NCI-H345 treated with DMSO at 0.1 percent for 48 hours (cell line): ENCODE results near the gene ARHGAP18.

Experiments used
- DNase-seq: peaks from one replicate; lab custom pipeline; 2025; ENCODE audit not compliant: unreplicated experiment; lab: John Stamatoyannopoulos, UW

ARHGAP18 gene

GRCh38 chr6:129617986-129618385 is 92.0 kb downstream of the ARHGAP18 start:
- DNase-seq, result no peak

- no peak for DNase-seq
Measured at GRCh38 chr6:129615496-129615895, 94.5 kb downstream of the ARHGAP18 start.

GRCh38 chr6:129615020-129615419 is 95.0 kb downstream of the ARHGAP18 start:
- DNase-seq, result no peak

- DNase-seq, result no peak
Measured at GRCh38 chr6:129614464-129614863, 95.5 kb downstream of the ARHGAP18 start.

- DNase-seq, result no peak
Measured at GRCh38 chr6:129612440-129612839, 97.5 kb downstream of the ARHGAP18 start.

- DNase-seq, result no peak
Measured at GRCh38 chr6:129609635-129610034, 100.3 kb downstream of the ARHGAP18 start.

- DNase-seq, result no peak
Measured at GRCh38 chr6:129608886-129609537, 101.0 kb downstream of the ARHGAP18 start.

- no peak for DNase-seq
Measured at GRCh38 chr6:129607581-129608186, 102.3 kb downstream of the ARHGAP18 start.

- DNase-seq, result no peak
Measured at GRCh38 chr6:129606664-129607063, 103.3 kb downstream of the ARHGAP18 start.

GRCh38 chr6:129605967-129606366 is 104.0 kb downstream of the ARHGAP18 start:
- DNase-seq, result no peak

- DNase-seq, result no peak
Measured at GRCh38 chr6:129605095-129605494, 104.9 kb downstream of the ARHGAP18 start.

GRCh38 chr6:129604321-129604720 is 105.7 kb downstream of the ARHGAP18 start:
- DNase-seq, result no peak

GRCh38 chr6:129603741-129604140 is 106.2 kb downstream of the ARHGAP18 start:
- DNase-seq, result no peak

GRCh38 chr6:129601323-129601722 is 108.7 kb downstream of the ARHGAP18 start:
- no peak for DNase-seq

GRCh38 chr6:129599467-129599866 is 110.5 kb downstream of the ARHGAP18 start:
- DNase-seq, result no peak

GRCh38 chr6:129598244-129599187 is 111.5 kb downstream of the ARHGAP18 start:
- DNase-seq, result peak; percentile 64

GRCh38 chr6:129597023-129597713 is 112.8 kb downstream of the ARHGAP18 start:
- no peak for DNase-seq

GRCh38 chr6:129596522-129596921 is 113.5 kb downstream of the ARHGAP18 start:
- no peak for DNase-seq

- DNase-seq, result no peak
Measured at GRCh38 chr6:129593233-129593564, 116.8 kb downstream of the ARHGAP18 start.

- DNase-seq, result no peak
Measured at GRCh38 chr6:129592516-129593232, 117.3 kb downstream of the ARHGAP18 start.
